GDM1 (cell line): Measurements from ENCODE around the gene VRK1.

Experiments used
- DNase-seq: peaks from one replicate; lab custom pipeline; 2025; lab: John Stamatoyannopoulos, UW

Gene VRK1

GRCh38 chr14:96920820-96921219 lies 123.6 kb downstream of the VRK1 start:
- no peak for DNase-seq

GRCh38 chr14:96922986-96923385 lies 125.8 kb downstream of the VRK1 start:
- no peak for DNase-seq

GRCh38 chr14:96925422-96925821 lies 128.2 kb downstream of the VRK1 start:
- DNase-seq = no peak

GRCh38 chr14:96926001-96926400 lies 128.8 kb downstream of the VRK1 start:
- no peak for DNase-seq

- DNase-seq = no peak
Observed at GRCh38 chr14:96928779-96929380, 131.7 kb downstream of the VRK1 start.

- DNase-seq = no peak
Observed at GRCh38 chr14:96929950-96930349, 132.8 kb downstream of the VRK1 start.

GRCh38 chr14:96930526-96930925 lies 133.3 kb downstream of the VRK1 start:
- DNase-seq = no peak
